HG02970 (cell line): ENCODE data around the gene LY6G6D.

Experiments used
- ATAC-seq: cut with Tn5 transposase; IDR thresholded peaks from one replicate; pipeline ENCODE4 v1.9.1; 2021; ENCODE audit warnings: mild to moderate bottlenecking, moderate library complexity, moderate number of reproducible peaks; ENCODE audit not compliant: unreplicated experiment, low FRiP score

Gene LY6G6D

GRCh38 chr6:31761343-31761742 lies 46.2 kb downstream of the LY6G6D start:
- no peak for ATAC-seq

GRCh38 chr6:31762356-31762755 lies 47.2 kb downstream of the LY6G6D start, which contains the start of gene SAPCD1:
TSS of gene SAPCD1 (plus strand) at chr6:31762656. CDS start at chr6:31763055, 399 bp downstream.
- no peak for ATAC-seq

DNA sequence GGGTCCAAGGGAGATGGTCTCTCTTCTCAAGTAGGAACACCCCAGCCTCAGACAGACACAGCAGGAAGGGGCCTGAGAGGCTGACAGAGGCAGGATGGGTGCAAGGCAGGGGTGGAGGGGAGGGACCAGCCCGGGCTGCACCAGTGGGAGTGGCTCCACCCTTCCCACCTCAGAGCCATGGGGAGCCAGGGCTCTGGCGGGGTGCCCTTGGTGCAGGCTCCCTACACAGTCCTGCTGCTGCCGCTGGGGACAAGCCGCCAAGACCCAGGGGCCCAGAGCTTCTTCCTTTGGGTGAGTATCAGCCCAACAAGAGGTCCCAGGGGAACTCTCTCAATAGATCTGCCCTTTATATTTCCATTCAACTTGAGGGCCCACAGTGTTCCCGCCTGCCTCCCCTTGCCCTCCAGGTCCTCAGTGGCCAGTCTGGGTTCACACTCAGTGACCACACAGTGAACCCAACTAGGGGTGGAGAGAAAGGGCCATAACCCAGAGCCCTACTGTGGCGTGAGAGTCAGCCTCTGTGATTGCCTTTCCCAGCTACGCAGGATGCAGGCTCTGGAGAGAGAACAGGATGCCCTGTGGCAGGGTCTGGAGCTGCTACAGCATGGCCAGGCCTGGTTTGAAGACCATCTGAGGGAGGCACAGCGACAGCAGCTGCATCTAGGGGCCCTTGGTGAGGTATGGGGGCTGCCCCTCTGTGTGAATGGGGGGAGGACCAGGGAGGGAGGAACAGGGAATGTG lies 47.9 kb downstream of the LY6G6D start:
- ATAC-seq = no peak

DNA sequence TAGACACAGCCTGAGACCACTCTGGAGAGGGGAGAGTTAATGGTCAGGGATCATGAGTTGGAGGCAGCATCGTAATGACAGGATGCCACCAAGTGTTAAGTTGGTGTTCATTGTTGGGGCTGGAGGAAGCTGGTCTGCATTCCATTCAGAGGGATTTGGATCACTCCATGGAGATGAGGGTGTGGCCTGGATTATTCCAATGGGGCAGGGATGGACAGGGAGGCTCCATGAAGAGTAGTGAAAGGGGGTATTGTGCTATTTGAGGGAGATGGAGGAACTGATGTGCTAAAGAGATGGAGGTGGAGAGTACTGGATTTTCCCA lies 48.4 kb downstream of the LY6G6D start:
- ATAC-seq = no peak

DNA sequence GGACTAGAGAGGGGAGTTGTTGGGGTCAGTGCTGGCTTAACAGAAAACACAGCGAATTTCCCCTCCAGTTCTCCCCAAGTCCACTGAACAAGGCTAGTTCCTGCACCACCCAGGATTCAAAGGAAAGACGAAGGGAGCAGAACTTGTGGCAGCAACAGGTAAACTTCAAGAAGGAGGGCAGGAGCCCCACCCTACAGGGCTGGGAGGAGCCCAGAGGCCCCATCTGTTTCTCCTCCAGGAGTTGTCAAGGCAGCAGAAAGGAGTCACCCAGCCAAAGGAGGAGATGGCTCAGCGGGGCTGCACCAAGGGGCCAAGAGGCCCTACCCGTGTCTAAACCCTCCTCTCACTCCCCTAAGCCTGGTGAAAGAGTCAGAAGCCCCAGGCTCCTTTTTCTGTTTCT lies 49.0 kb downstream of the LY6G6D start:
- ATAC-seq = no peak

- ATAC-seq = no peak
These were observed 50.4 kb downstream of the LY6G6D start for GRCh38 chr6:31765559-31765909.

DNA sequence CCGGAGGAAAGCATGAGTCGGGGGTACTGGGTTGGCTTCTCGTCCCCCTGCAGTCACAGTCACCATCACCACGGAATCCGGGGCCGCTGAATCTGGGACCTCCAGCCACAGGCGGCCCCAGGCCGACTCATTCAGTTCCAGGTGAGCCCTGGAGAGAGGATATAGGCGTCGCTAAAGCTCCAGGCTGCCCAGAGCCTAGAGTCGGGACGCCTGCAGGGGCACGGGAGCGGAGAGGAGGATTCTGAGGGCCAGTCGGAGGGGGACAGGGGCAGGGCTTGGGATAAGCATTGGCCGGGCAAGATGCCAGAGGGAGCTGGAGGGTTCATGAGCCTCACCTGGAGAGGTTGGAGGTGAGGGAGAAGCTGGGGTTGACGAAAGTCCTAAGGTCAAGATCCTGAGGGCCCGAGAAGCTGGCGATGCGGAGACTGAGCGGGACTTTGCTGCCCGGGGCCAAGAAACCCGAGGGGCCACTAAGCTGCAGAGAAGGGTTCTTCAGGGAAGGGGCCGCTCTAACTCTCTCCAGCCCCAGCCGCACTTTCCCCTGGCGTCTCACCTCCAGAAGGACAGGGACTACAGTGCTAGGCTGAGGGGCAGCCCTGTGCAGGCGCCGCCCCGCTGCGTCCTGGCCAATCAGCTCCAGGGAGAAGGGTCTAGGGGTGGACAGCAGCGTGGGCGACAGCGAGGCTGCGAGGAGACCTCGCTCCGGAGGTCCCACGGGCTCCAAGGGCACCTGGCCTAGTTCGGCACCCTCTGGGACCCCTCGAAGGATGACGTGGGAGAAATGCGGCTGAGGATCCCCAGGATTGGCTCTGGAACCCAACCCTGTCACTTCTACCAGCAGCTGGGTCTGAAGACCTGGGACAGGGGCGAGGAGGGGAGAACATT lies 51.0 kb downstream of the LY6G6D start:
- ATAC-seq = no peak

- no peak for ATAC-seq
These were observed 52.0 kb downstream of the LY6G6D start for GRCh38 chr6:31767096-31767645.
